PC-9 (cell line): ENCODE measurements around the gene ZNF776. TPM values are rescaled to one million over a fixed set of nuclear protein-coding genes. Genes with fewer than 3 reads are reported as not detected.
"Not testable (repeated sequence)": the region's sequence is repeated elsewhere in the genome, so short reads cannot be mapped to it uniquely, and the experiment has no call there.

ENCODE experiments used
- BruUV-seq: library from RNA; stranded (reverse); fragments of 400-500 nt; replicated peaks from 2 replicates; lab custom pipeline; 2021; lab: Mats Ljungman, UMichigan
- CTCF ChIA-PET: fragments of 300-600 bp; sonication (Branson Sonifier 250); formaldehyde crosslinking; loops from one replicate; lab custom pipeline; 2022; ENCODE audit warnings: antibody characterized with exemption; lab: Charles Lee
- POLR2A ChIA-PET: fragments of 300-600 bp; sonication (Branson Sonifier 250); formaldehyde crosslinking; loops from one replicate; lab custom pipeline; 2022; ENCODE audit warnings: antibody characterized with exemption; ENCODE audit not compliant: unreplicated experiment; lab: Charles Lee
- DNase-seq, 2 experiments: peaks; one replicate each; pipeline versions ENCODE4 v3.0.0 to v3.0.0-alpha.2; 2015 to 2022; ENCODE audit warnings: mixed read lengths in 1 of 2
- H2AFZ ChIP-seq: fragments of 200-600 bp; sonication (generic); 2 replicates; pipeline ENCODE4 v1.8.1; 2017; ENCODE audit warnings: antibody characterized with exemption
- H3F3A ChIP-seq: fragments of 200-600 bp; sonication (generic); 2 replicates; pipeline ENCODE4 v1.8.1; 2017; ENCODE audit warnings: antibody characterized with exemption, mild to moderate bottlenecking, low read depth; ENCODE audit not compliant: insufficient read depth
- H3K27ac ChIP-seq: fragments of 200-600 bp; sonication (generic); 2 replicates; pipeline ENCODE4 v1.6.1; 2016; ENCODE audit warnings: mixed run types
- H3K27me3 ChIP-seq: fragments of 200-600 bp; sonication (generic); 2 replicates; pipeline ENCODE4 v1.6.1; 2016; ENCODE audit warnings: low read depth, mixed run types; ENCODE audit not compliant: insufficient read depth
- H3K36me3 ChIP-seq: fragments of 200-600 bp; sonication (generic); 2 replicates; pipeline ENCODE4 v1.6.1; 2016; ENCODE audit warnings: low read depth, mixed run types
- H3K4me1 ChIP-seq: fragments of 200-600 bp; sonication (generic); replicated peaks from 2 replicates; pipeline ENCODE4 v1.6.1; 2016; ENCODE audit warnings: mixed run types; ENCODE audit not compliant: insufficient read depth
- H3K4me2 ChIP-seq: fragments of 200-600 bp; sonication (generic); 2 replicates; pipeline ENCODE4 v1.6.1; 2017; ENCODE audit warnings: mixed run types
- H3K4me3 ChIP-seq: fragments of 200-600 bp; sonication (generic); 2 replicates; pipeline ENCODE4 v1.6.1; 2016; ENCODE audit warnings: mixed run types
- H3K79me2 ChIP-seq: fragments of 200-600 bp; sonication (generic); 2 replicates; pipeline ENCODE4 v1.6.1; 2017; ENCODE audit warnings: low read depth, mixed run types
- H3K9me2 ChIP-seq: fragments of 200-600 bp; sonication (generic); 2 replicates; pipeline ENCODE4 v1.8.1; 2017; ENCODE audit warnings: mild to moderate bottlenecking; ENCODE audit not compliant: insufficient read depth
- H3K9me3 ChIP-seq: fragments of 200-600 bp; sonication (generic); 2 replicates; pipeline ENCODE4 v1.8.1; 2016; ENCODE audit warnings: low read depth; ENCODE audit not compliant: insufficient read depth
- H4K20me1 ChIP-seq: fragments of 200-600 bp; sonication (generic); 2 replicates; pipeline ENCODE4 v1.8.1; 2017; ENCODE audit not compliant: insufficient read depth
- CTCF ChIP-seq: fragments of 200-600 bp; sonication (generic); conservative IDR thresholded peaks from 2 replicates; pipeline ENCODE4 v1.6.1; 2017; ENCODE audit warnings: mixed run types, antibody characterized with exemption, mild to moderate bottlenecking, moderate library complexity
- EZH2 ChIP-seq: fragments of 200-600 bp; sonication (generic); IDR thresholded peaks from 2 replicates; pipeline ENCODE4 v1.8.0; 2017; ENCODE audit warnings: antibody characterized with exemption, low read depth
- intact Hi-C: fragments of 100-400 bp; cut with micrococcal nuclease; formaldehyde crosslinking; loops from one replicate; pipeline ENCODE4 v1.10.0; 2022; ENCODE audit not compliant: unreplicated experiment
- total RNA-seq: library from RNA; stranded (reverse); gene quantifications from 2 replicates; pipeline ENCODE4 v1.2.3, GENCODE V29; 2021

The ZNF776 gene
- total RNA-seq, 1 experiment from 2014 or later: 16.9 TPM

- H3K9me2 ChIP-seq, H3K79me2 ChIP-seq, POLR2A ChIA-PET, H3K27ac ChIP-seq, H3K4me1 ChIP-seq, H3F3A ChIP-seq, H3K4me2 ChIP-seq, H2AFZ ChIP-seq, H3K27me3 ChIP-seq, H4K20me1 ChIP-seq, intact Hi-C loops, H3K4me3 ChIP-seq, H3K36me3 ChIP-seq, BruUV-seq: not testable (repeated sequence)
- peak in 1 of 2 experiments; percentile 23 for DNase-seq
- peaks cover 20% of the 10 kb centered on the region; the same call in 1 of the 2 replicates for H3K9me3 ChIP-seq
- CTCF ChIA-PET: interaction anchor here (0.6 kb wide), 1 partner anchor 210 kb away, joined by 10 read pairs; no protein-coding TSS in a partner anchor
- TF ChIP-seq CTCF: peak; percentile 54
Measured at GRCh38 chr19:57738320-57738719, 8.3 kb upstream of the ZNF776 start.

- BruUV-seq, H3K4me2 ChIP-seq, H3K36me3 ChIP-seq, POLR2A ChIA-PET, H3K27ac ChIP-seq, H3K79me2 ChIP-seq, CTCF ChIA-PET, H3K4me1 ChIP-seq, H3K27me3 ChIP-seq, intact Hi-C loops, DNase-seq, H2AFZ ChIP-seq, H3K9me2 ChIP-seq, H3K4me3 ChIP-seq, H4K20me1 ChIP-seq, H3F3A ChIP-seq: not testable (repeated sequence)
- H3K9me3 ChIP-seq: peaks cover 15% of the 10 kb centered on the region; the same call in 1 of the 2 replicates
- 0 out of 2 replicates have a peak, but pooled peaks have one; percentile 2 for TF ChIP-seq CTCF
Measured at GRCh38 chr19:57738770-57739169, 7.8 kb upstream of the ZNF776 start.

- Histone ChIP-seq H3K27me3 (no peaks in the 10 kb centered on the region), H4K20me1 (no peaks in the 10 kb centered on the region), H3K79me2 (peaks cover 34% of the 10 kb centered on the region), H3K4me3 (peak overlapping the region; percentile 98), H3K9me3 (peaks cover 57% of the 10 kb centered on the region), H3K4me1 (peaks cover 10% of the 10 kb centered on the region; the same call in 1 of the 2 replicates), H3K36me3 (peaks cover 47% of the 10 kb centered on the region), H2AFZ (peak overlapping the region; percentile 98), H3K4me2 (peak overlapping the region; percentile 87), H3K9me2 (no peaks in the 10 kb centered on the region), H3F3A (no peaks in the 10 kb centered on the region), H3K27ac (no peak overlapping the region)
- intact Hi-C loops: loop anchor here (2.0 to 10.0 kb wide), 2 partner anchors 67 to 157 kb away; partner anchors contain the start of gene ZNF552
- no peak for DNase-seq
- ChIA-PET CTCF (interaction anchor here (0.6 kb wide), 1 partner anchor 662 kb away, joined by 5 read pairs; no protein-coding TSS in a partner anchor), POLR2A (interaction anchor here (0.6 kb wide), 2 partner anchors 188 to 435 kb away, joined by 3 read pairs; partner anchors contain the start of gene ZNF274)
- no TSS peak for BruUV-seq
- TF ChIP-seq CTCF (no peak), EZH2 (no peak)
Measured at GRCh38 chr19:57747472-57747807, 825 bp downstream of the ZNF776 start.
